Skeletal muscle cell (primary cell): ENCODE results near the gene MAP2.

ENCODE experiments used
- DNase-seq: peaks from one replicate; pipeline ENCODE4 v3.0.0-alpha.2; 2010; ENCODE audit warnings: low read depth
- H3K4me3 ChIP-seq: 2 replicates; pipeline ENCODE4 v1.5.1; 2011; ENCODE audit warnings: low read depth, mild to moderate bottlenecking, control low read depth, low read length, moderate library complexity

Gene MAP2

DNA sequence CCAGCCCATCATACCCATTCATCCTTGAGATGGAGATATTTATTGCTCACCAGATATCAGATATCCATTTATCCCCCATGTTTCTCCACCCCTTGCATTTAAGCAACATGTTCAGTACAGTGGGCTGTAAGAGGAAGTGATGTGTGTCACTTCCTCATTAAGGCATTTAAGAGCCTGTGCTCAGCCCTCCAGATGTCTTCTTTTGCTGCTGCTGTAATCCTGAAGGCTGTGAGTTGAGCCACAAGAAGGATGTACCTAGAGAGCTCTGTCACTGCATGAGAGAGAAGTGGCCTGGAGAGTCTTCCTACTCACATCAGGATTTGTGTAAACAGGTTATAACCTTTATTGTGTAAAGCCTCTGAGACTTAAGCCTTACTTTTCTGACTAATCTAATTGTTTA lies 195.9 kb downstream of the MAP2 start:
- DNase-seq = no peak
- no peak overlapping the region for H3K4me3 ChIP-seq

DNA sequence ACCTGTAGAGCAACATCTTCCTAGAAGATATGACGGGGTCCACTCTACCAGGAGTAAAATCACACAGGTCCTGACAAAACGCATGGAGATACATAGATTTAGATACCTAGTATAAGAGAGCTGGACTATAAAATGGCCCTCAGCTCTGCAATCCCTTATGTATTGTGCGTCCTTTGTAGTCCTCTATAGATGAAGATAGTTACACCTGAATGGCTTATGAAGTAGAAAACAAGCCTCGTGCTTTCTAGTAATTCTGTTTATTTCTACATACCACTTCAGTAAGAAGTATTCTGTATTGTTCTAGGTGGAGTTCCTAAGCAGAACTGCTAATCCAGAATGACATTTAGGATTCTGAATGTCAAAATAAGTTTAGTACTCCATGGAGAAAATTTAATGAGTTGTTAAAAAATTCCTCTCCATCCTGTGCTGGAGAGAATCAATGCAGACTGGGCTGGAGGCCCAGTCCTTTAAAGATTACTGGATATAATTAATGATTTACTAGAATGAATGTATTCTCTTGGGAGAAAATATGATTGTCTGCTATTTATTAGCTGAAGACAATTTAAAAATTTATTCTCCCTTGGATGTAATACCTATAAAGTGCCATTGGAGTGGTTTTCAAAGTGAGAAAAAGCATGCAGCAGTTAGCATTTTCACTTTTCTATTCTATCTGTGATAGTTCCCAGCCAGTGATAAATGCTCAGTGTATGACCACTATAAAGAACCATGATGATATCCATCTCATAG lies 200.5 kb downstream of the MAP2 start:
- no peak overlapping the region for H3K4me3 ChIP-seq
- DNase-seq = no peak

DNA sequence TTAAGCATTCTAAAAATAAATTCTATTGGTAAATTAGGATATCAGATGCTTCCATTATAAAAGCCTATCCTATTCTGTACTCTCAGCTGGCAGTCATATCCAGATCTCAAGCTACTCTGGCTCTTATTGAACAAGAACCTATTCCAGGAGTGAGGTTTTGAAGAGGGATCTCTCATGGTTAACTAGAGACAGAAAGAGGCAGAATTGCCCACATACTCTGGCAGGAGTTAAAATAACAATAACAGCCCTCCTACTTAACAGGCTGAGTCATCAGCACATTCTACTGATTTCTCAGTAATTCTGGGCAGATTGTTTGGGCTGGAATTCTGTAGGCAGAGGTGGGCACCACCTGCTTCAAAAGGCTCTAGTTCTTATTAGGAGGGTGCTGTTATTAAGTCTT lies 205.8 kb downstream of the MAP2 start:
- peak; percentile 41 for DNase-seq
- no peak overlapping the region for H3K4me3 ChIP-seq

DNA sequence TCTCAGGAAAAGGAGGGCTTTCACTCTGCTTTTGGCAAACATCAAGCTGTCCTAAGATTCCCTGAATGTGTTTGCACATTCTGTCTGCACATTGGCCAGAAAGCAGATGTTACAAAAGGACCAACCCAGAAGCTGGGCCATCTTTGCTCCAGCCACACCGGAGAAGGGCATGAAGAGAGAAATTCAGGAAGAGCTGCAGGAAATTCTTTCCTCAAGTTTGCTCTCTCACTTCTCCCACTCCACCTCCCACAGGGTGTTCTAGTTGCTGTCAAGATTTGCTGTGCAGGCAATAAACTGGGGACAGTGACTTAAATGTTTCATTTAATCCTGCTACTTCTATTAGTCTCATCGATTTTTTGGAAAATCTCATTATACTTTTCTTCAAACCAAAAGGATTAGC lies 210.1 kb downstream of the MAP2 start:
- DNase-seq = no peak
- H3K4me3 ChIP-seq = no peak overlapping the region

DNA sequence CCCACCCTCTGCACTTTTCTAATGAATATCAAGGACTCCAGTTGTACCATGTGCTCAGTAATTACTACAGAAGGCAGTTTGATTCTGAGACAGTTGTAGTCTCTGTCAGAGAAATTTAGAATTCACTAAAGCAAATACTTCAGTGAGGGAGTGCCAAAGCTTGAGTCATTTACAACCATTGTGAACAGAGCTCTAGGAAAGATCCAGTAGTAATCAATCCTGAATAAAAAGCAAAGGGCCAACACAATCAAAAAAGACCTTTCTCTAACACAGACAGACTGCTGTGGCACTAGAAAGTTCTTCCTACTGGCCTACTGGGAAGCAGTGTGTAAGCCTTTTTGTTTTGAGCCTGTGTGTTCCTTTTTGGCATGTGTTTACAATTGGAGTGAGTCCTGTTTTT lies 212.2 kb downstream of the MAP2 start:
- no peak for DNase-seq
- no peak overlapping the region for H3K4me3 ChIP-seq

DNA sequence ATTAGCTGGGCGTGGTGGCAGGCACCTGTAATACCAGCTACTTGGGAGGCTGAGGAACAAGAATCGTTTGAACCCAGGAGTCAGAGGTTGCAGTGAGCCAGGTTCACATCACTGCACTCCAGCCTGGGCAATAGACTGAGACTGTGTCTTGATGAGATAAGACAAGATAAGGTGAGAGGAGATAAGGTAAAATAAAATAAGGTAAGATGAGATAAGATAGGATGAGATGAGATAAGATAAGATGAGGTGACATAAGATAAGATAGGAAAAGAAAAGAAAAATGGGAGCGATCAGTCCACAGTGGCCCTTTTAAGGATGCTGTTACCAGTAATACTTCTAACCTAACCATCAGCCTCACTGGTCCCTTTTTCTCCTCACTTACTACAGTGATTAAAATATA lies 213.4 kb downstream of the MAP2 start:
- no peak overlapping the region for H3K4me3 ChIP-seq
- no peak for DNase-seq

DNA sequence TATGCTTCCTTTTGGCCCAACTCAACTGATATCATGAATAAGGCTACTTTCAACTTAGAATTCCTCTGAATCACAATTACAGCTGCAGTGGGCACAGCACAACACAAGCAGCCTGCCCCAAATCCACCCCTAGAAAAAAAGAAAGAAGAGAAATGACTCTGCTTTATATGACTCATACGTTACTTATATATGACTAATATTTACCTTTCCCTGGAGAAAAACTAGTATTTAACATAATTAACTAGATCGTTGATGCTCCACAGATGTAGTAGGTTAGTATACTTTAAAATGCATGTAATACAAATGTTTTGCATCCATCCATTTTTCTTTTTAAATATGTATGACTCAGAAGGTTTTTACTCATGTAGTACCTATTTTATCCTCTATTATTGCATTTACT lies 214.5 kb downstream of the MAP2 start:
- no peak for DNase-seq
- no peak overlapping the region for H3K4me3 ChIP-seq

DNA sequence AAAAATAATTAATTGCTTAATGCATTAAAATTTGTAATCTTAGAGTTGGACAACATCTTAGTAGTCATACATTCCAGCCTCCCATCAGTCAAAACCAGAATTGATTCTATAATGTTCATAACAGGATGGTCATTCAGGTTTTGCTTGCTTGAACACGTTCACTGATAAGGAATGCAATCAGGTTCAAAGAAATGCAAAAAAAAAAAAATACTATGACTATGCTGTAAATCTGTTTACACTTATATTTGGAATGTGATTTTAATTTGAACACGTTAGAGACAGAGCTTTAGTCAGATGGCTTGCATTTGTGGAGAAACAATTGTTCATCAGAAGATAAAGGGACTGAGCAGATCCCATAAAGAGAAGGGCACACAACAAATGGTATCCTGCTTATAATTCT lies 216.5 kb downstream of the MAP2 start:
- no peak overlapping the region for H3K4me3 ChIP-seq
- no peak for DNase-seq

DNA sequence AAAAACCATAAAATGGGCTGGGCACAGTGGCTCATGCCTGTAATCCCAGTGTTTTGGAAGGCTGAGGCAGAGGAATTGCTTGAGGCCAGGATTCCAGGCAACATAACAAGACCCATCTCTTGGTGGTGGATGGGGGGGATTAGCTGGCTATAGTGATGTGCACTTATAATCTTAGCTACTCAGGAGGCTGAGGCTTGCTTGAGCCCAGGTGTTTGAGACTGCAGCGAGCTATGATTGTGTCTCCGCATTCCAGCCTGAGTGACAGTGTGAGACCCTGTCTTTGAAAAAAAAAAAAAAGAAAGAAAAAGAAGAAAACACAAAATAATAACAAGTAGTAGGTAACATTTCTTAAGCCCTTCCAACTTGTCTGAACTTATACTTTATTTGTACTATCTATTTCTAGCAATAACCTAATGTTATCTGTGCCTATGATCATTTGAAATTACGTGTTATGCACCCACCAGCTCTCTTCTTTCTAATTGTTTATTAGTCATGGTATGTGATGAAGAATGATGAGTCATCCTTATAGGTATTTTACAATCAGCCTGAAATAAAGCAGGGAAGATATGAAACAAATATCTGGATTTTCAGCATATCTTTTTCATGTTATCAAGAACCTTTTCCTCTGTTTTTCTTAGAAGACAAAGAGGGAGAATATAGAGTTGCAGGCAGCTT lies 218.4 kb downstream of the MAP2 start:
- no peak overlapping the region for H3K4me3 ChIP-seq
- DNase-seq = no peak

DNA sequence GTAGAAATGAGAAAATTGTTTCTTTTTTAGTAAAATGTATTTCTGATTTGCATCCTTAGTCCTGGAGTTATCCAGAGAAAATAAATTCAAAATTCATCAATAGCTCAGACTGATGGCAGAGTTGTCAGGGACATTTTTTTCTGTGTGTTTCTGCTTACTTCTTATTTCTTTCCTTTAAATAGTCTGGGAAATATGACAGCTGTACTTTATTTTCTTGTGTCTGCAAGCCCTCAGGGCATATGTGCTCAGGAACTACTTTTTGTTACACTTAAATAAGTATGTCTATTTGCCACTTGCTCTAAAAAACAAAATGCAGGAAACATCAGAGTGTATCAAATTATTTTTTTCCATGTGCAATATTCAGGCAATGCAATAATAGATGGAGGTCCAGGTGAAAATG lies 221.0 kb downstream of the MAP2 start:
- DNase-seq = no peak
- H3K4me3 ChIP-seq = no peak overlapping the region

DNA sequence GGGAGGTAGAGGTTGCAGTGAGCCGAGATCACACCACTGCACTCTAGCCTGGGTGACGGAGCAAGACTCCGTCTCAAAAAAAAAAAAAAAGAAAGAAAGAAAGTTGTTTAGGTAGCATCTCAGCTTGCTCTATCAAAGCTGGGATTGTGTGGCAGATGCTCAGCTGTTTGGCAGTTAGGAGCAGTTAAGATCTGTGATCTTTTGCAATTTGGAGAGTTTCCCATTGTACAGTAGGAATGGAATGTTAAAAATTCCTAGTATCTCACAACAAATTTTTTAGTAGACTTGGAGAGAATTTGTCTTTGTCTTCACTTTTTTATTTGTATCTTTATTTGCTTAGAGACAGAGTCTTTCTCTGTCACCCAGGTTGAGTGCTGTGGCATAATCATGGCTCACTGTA lies 224.9 kb downstream of the MAP2 start:
- H3K4me3 ChIP-seq = no peak overlapping the region
- DNase-seq = peak; percentile 17

DNA sequence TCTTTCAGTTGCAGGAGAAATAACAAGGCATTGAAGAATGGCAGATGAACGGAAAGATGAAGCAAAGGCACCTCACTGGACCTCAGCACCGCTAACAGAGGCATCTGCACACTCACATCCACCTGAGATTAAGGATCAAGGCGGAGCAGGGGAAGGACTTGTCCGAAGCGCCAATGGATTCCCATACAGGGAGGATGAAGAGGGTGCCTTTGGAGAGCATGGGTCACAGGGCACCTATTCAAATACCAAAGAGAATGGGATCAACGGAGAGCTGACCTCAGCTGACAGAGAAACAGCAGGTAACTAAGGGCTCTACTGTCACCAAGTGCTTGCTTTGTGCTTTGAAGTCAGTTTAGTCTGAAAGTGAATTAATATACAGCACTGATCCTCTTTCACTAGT lies 229.3 kb downstream of the MAP2 start:
- H3K4me3 ChIP-seq = no peak overlapping the region
- DNase-seq = no peak

DNA sequence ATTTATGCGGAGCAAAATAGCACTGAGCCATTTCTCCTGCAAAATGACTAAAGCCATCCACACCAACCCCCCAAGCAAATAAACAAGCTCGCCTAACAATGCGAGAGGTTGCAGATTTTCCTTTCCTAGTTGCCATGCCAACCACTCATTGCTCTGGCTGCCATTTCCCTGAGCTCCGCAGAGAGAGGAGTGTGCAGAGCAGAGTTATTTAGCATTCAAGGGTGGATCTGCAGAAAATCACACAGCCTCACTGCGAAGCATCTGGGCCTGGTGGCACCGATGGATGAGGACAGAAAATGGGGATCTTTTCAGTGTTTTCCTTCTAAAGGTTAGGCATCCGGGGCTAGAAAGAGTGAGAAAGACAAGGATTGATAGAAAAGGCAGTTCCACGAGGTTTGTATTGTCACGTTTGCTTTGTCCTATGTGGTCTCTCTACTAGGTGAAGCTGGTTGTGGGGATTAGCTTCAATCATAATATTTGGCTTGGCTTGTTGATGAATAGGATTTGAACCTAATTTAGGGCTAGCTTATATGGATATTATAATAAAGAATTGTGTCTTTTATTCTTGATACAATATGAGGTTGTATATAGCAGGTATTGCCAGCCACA lies 237.5 kb downstream of the MAP2 start:
- DNase-seq = no peak
- H3K4me3 ChIP-seq = no peak overlapping the region

DNA sequence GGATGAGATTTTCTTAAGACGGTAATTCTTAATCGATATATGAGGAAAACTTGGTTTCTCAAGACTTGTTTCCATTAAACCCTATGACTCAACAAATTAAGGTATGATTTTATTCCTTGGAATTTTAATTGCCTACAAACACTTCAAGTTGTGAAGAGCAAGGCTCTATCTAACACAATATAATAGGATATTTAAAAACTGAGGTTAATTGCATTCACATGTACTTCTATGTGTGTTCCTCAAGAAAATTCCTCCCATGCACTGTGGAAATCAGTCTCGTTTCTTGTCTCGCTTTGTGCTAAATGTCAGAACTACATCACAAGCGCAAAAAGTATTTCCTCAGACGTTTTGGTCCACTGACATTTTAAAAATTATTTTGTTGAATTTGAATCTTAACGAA lies 238.2 kb downstream of the MAP2 start:
- DNase-seq = no peak
- no peak overlapping the region for H3K4me3 ChIP-seq

DNA sequence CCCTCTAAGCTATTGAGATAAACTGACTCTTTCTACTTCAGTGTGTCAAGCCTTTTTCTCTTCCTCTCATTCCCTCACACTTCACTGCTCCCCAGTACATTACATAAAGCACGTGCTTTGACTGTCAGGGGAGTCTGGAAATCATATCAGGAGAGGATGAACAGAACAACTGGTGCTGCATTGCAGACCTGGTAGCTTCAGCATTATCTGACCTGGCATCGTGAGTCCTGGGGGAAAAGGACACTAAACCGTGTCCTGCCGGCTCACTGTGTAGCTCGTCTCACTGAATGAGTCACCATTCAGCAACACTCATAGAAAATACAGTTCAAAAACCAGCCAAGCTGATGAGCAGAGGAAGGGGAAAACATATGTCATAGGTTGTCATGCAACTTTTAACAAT lies 239.3 kb downstream of the MAP2 start:
- DNase-seq = peak; percentile 13
- H3K4me3 ChIP-seq = no peak overlapping the region

DNA sequence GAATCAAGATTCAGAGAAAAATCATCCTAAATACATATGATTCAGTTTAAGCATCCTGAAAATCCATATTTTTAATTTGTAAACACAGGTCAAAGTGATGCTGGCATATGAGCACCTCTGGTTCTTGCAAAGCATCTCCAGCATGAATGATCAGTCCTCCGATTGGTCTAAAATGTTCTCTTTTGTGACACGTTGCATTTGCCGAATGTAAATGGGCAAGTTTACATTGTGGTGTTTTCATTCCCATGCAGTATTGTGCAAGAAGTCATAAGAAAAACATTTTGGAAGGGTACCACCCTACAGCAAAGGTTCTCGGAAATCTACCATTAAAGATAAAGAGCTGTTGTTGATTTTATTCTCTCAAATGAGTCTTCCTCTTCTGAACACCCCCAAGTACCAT lies 239.8 kb downstream of the MAP2 start:
- no peak overlapping the region for H3K4me3 ChIP-seq
- no peak for DNase-seq

DNA sequence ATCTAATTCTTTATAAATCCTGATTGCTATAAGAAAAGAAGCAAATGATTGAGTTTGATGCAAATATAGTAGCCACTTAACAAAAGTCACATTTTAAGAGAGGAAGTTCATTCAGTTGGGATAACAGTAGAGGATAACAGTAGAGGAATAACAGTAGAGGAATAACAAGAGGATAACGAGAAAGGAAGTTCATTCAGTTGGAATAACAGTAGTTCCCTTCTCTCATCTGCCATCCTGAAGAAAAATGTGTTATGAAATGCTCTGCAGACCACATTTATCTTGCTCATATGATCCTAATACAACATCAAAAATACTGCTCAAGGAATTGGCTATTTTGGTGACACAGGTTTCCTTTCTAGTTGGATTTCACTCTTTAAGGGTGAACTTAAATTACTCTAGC lies 242.4 kb downstream of the MAP2 start:
- DNase-seq = no peak
- H3K4me3 ChIP-seq = no peak overlapping the region

DNA sequence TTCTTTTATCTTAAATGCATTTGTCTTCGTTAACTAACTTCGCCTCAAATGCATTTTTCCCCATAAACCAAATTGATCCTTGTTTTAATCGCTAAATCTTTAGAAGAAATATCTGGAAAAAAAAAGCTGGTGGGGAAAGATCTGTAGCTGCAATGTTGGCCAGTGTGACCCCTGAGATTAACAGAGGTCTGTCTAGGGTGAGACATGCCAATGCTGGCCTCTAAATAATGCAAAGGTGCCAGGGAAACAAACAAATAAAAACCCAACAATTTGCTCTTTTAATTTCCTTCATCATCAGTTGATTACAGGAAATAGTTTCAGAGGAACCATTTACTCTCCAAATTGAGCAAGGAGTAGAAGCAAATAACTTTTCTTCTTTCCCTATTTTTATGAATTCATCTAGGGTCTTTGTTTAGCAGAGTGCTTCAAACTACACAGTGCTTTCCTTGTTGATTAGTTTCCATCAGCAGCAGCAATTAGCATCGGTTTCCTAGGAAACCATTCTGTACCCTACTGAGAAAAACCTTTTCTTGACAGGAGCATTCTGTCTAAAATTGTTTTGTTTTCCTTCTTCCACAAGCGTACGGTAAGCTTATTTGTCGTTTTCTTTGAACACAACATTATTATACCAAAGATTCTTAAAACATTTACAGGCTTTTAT lies 247.3 kb downstream of the MAP2 start:
- no peak for DNase-seq
- no peak overlapping the region for H3K4me3 ChIP-seq

DNA sequence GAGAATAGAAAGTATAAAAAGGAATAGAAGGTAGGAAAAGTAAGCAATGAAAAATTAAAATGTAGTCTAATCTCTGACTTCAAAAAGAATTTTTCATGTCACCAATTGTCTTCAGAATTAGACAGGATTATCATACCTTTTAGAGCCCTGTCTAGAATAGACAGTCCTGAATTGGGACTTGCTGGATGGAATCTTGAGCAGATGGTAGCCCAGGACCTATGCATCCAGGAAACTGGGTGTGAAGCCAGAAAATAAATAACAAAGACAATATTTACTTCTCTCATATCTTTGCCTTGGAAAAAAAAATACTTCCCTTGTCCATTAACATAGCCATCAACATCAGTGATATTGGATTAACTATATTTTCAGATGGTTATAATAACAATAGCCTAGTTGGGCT lies 250.0 kb downstream of the MAP2 start:
- no peak overlapping the region for H3K4me3 ChIP-seq
- DNase-seq = no peak

DNA sequence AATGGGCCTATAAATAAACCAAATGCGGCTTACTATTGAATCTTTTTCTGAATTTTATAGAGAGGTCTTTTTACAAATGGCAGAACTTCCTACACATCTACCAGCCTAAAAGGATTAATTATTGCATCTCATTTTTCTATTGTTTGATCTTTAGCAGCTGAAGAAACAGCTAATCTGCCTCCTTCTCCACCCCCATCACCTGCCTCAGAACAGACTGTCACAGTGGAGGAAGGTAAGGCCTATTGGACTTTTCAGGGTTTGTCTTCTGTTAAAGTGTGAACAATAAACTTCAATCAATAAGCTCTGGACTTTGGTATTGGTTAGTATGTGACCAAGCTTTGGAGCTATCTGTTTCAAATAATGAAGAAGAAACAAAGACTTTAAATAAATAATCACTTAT lies 256.7 kb downstream of the MAP2 start:
- DNase-seq = no peak
- H3K4me3 ChIP-seq = no peak overlapping the region
